ENCODE results near the gene MINDY2. TPM values are rescaled to one million over a fixed set of nuclear protein-coding genes. Genes with fewer than 3 reads are reported as not detected.

MINDY2 gene
- total and polyA plus RNA-seq, 4 donors = 1.5 to 7.0 (median 5.1) TPM

GRCh38 chr15:58795825-58796224 lies 24.7 kb downstream of the MINDY2 start:
- H3K4me3 ChIP-seq (ENCODE audit: low read depth in 1 of 3, low read length in 3 of 3) = no peak overlapping the region
- no peaks in the 10 kb centered on the region for H3K27me3 ChIP-seq (ENCODE audit: control insufficient read depth in 4 of 4, insufficient read depth in 4 of 4, low read length in 3 of 4)
- H3K9me3 ChIP-seq (ENCODE audit: control insufficient read depth in 4 of 4, low read length in 3 of 4) = no peaks in the 10 kb centered on the region
- DNase-seq (ENCODE audit: low spot score) = no peak
- H3K9ac ChIP-seq (ENCODE audit: low read depth in 1 of 2, low read length in 2 of 2) = no peak overlapping the region
- H3K36me3 ChIP-seq (ENCODE audit: control insufficient read depth in 4 of 4, insufficient read depth in 3 of 4, low read depth in 1 of 4, low read length in 3 of 4) = no peaks in the 10 kb centered on the region
- WGBS = 84% methylated on average over 2 of the region's 2 CpGs
- TF ChIP-seq HNF4A (conservative IDR thresholded peaks at IDR 0.05) = no peak
- TF ChIP-seq GABPA (IDR thresholded peaks at IDR 0.05 in 1 of 2, conservative IDR thresholded peaks at IDR 0.05 in 1 of 2) = no peak
- TF ChIP-seq, protein P1, sequence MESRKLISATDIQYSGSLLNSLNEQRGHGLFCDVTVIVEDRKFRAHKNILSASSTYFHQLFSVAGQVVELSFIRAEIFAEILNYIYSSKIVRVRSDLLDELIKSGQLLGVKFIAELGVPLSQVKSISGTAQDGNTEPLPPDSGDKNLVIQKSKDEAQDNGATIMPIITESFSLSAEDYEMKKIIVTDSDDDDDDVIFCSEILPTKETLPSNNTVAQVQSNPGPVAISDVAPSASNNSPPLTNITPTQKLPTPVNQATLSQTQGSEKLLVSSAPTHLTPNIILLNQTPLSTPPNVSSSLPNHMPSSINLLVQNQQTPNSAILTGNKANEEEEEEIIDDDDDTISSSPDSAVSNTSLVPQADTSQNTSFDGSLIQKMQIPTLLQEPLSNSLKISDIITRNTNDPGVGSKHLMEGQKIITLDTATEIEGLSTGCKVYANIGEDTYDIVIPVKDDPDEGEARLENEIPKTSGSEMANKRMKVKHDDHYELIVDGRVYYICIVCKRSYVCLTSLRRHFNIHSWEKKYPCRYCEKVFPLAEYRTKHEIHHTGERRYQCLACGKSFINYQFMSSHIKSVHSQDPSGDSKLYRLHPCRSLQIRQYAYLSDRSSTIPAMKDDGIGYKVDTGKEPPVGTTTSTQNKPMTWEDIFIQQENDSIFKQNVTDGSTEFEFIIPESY (IDR thresholded peaks at IDR 0.05) = no peak
- TF ChIP-seq FOXA2 (IDR thresholded peaks at IDR 0.05) = no peak
- no peak for TF ChIP-seq YY1 (IDR thresholded peaks at IDR 0.05)
- TF ChIP-seq TAF1 (conservative IDR thresholded peaks at IDR 0.05) = no peak
- no peak for TF ChIP-seq JUND (IDR thresholded peaks at IDR 0.05)
- TF ChIP-seq RXRA (IDR thresholded peaks at IDR 0.05) = no peak
- no peak for TF ChIP-seq FOXA1 (IDR thresholded peaks at IDR 0.05)
- TF ChIP-seq, protein P2, sequence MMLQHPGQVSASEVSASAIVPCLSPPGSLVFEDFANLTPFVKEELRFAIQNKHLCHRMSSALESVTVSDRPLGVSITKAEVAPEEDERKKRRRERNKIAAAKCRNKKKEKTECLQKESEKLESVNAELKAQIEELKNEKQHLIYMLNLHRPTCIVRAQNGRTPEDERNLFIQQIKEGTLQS (IDR thresholded peaks at IDR 0.05) = no peak
- TF ChIP-seq REST (IDR thresholded peaks at IDR 0.05) = no peak
- no peak for TF ChIP-seq MAX (IDR thresholded peaks at IDR 0.05)
- TF ChIP-seq HNF4G (IDR thresholded peaks at IDR 0.05) = no peak
- no peak for TF ChIP-seq CTCF (IDR thresholded peaks at IDR 0.05; ENCODE audit: low read depth, low read length, missing input control)
- no peak for TF ChIP-seq RAD21 (IDR thresholded peaks at IDR 0.05)
- TF ChIP-seq NR2F2 (IDR thresholded peaks at IDR 0.05) = no peak
- no peaks in the 10 kb centered on the region for H3K4me1 ChIP-seq (ENCODE audit: control insufficient read depth in 4 of 4, insufficient read depth in 4 of 4, low read length in 3 of 4)
- no peak overlapping the region for H3K27ac ChIP-seq (ENCODE audit: low read depth in 1 of 2, low read length in 2 of 2)

DNA sequence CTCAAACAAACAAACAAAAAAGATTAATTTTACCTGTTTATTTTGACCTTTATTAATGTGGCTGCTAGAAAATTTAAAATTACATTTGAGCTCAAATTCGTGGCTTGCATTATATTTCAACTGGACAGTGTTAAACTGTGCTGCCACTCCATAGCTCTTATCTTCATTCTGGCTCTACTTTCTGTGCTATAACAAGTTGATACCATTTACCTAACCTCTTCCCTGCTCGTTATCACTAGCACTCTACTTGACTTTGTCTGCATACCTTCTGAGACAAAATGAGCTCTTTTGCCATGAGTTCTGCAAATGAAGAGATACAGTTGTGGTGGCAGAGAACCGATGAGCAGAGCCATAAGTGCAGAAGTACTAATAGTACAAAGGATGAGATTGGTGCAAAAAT lies 26.4 kb downstream of the MINDY2 start:
- Histone ChIP-seq H3K4me1 (ENCODE audit: control insufficient read depth in 4 of 4, insufficient read depth in 4 of 4, low read length in 3 of 4) (no peaks in the 10 kb centered on the region), H3K27me3 (ENCODE audit: control insufficient read depth in 4 of 4, insufficient read depth in 4 of 4, low read length in 3 of 4) (no peaks in the 10 kb centered on the region), H3K4me3 (ENCODE audit: low read depth in 1 of 3, low read length in 3 of 3) (no peak overlapping the region), H3K27ac (ENCODE audit: low read depth in 1 of 2, low read length in 2 of 2) (no peak overlapping the region), H3K36me3 (ENCODE audit: control insufficient read depth in 4 of 4, insufficient read depth in 3 of 4, low read depth in 1 of 4, low read length in 3 of 4) (no peaks in the 10 kb centered on the region), H3K9ac (ENCODE audit: low read depth in 1 of 2, low read length in 2 of 2) (no peak overlapping the region), H3K9me3 (ENCODE audit: control insufficient read depth in 4 of 4, low read length in 3 of 4) (no peaks in the 10 kb centered on the region)
- TF ChIP-seq YY1 (IDR thresholded peaks at IDR 0.05) (no peak), EGR1 (IDR thresholded peaks at IDR 0.05; ENCODE audit: low read depth in 2 of 2) (no peak), TAF1 (conservative IDR thresholded peaks at IDR 0.05) (no peak), MAX (IDR thresholded peaks at IDR 0.05) (no peak), SP1 (IDR thresholded peaks at IDR 0.05) (no peak), FOXA2 (IDR thresholded peaks at IDR 0.05) (no peak), CTCF (IDR thresholded peaks at IDR 0.05; ENCODE audit: low read depth, low read length, missing input control) (no peak), GABPA (IDR thresholded peaks at IDR 0.05 in 1 of 2, conservative IDR thresholded peaks at IDR 0.05 in 1 of 2) (no peak), RAD21 (IDR thresholded peaks at IDR 0.05) (no peak), HNF4A (conservative IDR thresholded peaks at IDR 0.05) (no peak), NR2F2 (IDR thresholded peaks at IDR 0.05) (no peak), FOXA1 (IDR thresholded peaks at IDR 0.05) (no peak), JUND (IDR thresholded peaks at IDR 0.05) (no peak)
- TF ChIP-seq, protein P2 (IDR thresholded peaks at IDR 0.05) = no peak
- no peak for DNase-seq (ENCODE audit: low spot score)
- 91% methylated on average over 3 of the region's 3 CpGs for WGBS

All from liver (tissue), 9 donors.